Dedifferentiated amniotic fluid mesenchymal stem cell (primary cell): ENCODE results near the gene NUP205.

ENCODE experiments used
- DNase-seq: peaks from one replicate; pipeline ENCODE4 v3.0.0-alpha.2; 2016; ENCODE audit errors: extremely low spot score

NUP205 gene, protein sequence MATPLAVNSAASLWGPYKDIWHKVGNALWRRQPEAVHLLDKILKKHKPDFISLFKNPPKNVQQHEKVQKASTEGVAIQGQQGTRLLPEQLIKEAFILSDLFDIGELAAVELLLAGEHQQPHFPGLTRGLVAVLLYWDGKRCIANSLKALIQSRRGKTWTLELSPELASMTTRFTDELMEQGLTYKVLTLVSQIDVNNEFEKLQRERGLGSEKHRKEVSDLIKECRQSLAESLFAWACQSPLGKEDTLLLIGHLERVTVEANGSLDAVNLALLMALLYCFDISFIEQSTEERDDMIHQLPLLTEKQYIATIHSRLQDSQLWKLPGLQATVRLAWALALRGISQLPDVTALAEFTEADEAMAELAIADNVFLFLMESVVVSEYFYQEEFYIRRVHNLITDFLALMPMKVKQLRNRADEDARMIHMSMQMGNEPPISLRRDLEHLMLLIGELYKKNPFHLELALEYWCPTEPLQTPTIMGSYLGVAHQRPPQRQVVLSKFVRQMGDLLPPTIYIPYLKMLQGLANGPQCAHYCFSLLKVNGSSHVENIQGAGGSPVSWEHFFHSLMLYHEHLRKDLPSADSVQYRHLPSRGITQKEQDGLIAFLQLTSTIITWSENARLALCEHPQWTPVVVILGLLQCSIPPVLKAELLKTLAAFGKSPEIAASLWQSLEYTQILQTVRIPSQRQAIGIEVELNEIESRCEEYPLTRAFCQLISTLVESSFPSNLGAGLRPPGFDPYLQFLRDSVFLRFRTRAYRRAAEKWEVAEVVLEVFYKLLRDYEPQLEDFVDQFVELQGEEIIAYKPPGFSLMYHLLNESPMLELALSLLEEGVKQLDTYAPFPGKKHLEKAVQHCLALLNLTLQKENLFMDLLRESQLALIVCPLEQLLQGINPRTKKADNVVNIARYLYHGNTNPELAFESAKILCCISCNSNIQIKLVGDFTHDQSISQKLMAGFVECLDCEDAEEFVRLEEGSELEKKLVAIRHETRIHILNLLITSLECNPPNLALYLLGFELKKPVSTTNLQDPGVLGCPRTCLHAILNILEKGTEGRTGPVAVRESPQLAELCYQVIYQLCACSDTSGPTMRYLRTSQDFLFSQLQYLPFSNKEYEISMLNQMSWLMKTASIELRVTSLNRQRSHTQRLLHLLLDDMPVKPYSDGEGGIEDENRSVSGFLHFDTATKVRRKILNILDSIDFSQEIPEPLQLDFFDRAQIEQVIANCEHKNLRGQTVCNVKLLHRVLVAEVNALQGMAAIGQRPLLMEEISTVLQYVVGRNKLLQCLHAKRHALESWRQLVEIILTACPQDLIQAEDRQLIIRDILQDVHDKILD (N-terminal part only)

DNA sequence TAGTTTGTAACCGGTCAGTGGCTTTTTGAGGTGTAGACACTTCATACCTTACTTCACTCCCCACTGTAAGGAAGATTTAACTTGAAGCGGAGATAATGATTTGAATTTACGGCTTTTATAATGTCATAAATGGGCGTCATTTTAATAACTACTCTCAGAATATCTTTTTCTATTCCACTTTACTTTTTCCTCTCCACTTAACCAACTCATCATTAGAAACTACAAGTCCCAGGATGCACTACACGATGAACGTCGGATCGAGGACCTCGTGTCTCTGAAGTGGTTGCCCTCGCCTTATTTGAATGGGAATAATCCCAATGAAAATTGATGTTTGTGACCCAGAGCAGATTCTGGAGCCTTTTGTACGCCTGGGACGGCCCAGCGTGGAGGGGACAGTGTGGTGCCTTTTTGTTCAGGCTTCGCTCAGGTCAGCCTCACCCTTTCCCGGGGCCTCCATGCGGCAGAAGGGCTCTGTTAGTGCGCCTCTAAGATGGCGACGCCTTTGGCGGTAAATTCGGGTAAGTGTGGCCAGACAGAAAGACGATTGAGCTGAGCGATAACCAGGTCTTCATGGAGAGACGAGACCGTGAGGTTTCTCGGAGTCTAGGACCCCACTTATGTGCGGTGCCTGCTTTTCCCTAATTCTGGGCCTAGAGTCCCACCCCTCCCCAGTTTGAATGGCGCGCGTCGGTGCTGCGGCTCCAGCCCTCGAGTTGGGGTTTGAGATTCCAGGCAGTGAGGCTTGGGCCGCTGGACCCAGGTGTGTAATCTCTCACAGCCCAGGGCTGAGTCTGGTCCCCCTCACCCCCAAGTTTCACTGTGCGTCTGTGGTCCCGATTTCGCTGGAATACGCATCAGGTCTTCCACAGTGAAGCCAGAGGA lies at the start of gene NUP205:
TSS of gene NUP205 (plus strand) at position 463 of the 882 bp plus-strand sequence. CDS start at position 491, 28 bp downstream.
- peak; percentile 72 for DNase-seq

DNA sequence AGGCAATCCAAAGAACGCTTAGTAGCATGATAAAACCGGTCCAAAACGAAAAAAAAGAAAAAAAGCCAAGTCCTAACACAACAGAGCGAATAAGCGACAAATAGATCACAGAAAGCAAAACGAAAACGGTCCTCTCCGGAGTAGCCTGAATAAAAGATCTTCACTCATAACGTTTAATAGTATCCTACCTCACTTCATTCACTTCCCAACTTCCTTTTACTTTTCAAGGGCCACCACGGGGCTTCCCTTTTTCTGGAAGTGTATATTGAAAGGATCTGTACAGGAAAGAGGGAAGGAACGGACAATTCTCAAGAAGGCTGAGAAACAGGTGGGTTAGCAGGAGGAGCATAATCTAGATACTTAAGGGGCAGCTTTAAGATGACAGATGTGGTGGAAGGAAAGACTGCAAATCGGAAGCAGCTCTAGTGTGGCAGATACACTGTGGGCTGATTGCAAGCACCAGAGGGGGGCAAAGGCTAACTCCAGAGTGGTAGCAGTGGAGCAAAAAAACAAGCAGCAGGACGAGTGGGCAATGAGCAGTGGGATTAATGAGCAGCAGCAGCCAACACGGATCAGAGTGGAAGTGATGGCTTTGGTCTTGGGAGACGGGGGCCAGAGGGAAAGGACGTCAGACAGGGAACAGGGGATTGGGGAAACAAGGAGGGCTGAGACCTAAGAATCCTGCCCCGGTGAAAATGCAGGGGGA lies 48.7 kb upstream of the NUP205 start:
- DNase-seq: no peak

- no peak for DNase-seq
These were observed 48.2 kb upstream of the NUP205 start for GRCh38 chr7:135509589-135509838.

DNA sequence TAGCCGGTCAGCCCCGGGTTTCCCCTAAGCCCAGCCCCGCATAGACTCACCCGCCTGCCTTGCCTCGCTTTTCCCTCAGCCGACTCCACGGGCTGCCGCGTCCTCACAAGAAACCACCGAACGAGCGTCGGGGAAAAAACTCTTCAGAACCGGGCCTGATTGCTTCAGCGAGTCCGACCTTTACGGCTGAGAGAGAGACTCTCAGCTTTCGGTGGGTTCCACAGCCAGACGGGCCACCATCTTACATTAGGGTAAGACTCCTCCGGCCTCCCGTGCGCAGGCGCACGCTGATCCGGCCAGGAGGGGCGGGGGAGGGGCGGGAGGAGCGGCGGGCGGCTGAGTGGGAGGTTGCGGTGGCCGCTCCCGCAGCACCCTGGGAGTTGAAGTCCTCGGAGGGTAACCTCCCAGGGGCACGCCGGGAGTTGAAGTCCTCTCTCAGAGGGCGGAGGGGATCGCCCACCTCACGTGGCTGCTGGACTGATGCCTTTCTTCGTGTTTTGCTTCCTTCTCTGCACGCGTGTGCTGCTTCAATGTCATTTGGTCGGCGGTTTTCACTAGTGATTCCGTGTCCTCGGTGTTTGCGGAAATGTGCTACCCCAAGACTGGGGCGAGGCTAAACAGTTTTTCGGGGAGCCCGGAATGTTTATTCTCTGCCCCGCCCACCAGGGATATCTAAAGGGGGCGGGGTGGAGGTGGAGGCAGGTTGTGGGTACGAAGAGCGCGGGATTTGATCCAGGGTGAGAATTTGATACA lies 47.7 kb upstream of the NUP205 start, which contains the start of gene CNOT4:
TSS of gene CNOT4 (minus strand) at position 264 of the 753 bp plus-strand sequence. CDS start 71,771 bp downstream, outside the sequence.
- peak; percentile 94 for DNase-seq

DNA sequence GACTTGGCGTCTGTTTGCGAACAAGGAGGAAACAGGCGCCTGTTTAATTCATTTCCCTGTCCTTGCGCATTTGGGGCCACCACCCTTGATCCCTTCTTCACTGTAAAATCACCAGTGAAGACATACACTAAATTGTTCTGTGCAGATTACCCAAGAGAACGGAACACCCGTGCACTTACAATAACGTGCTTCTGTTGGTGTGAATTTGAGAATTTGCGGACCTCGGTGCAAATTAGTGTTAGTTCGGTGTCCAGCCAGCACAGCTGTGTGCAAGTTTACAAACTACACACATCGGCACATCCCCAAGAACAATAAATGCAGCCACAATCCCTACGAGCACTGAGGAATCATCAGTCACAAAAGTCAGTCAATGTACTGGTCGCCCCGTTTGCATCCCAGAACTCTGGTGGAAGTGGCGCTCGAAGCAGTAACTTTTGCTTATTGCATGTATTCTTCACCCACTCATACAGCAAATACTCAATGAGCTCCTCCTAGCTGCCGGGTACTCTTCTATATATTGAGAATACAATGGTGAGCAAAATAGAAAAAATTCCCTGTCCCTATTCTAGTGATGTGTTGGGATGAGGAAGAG lies 47.0 kb upstream of the NUP205 start:
- DNase-seq: peak; percentile 42

DNA sequence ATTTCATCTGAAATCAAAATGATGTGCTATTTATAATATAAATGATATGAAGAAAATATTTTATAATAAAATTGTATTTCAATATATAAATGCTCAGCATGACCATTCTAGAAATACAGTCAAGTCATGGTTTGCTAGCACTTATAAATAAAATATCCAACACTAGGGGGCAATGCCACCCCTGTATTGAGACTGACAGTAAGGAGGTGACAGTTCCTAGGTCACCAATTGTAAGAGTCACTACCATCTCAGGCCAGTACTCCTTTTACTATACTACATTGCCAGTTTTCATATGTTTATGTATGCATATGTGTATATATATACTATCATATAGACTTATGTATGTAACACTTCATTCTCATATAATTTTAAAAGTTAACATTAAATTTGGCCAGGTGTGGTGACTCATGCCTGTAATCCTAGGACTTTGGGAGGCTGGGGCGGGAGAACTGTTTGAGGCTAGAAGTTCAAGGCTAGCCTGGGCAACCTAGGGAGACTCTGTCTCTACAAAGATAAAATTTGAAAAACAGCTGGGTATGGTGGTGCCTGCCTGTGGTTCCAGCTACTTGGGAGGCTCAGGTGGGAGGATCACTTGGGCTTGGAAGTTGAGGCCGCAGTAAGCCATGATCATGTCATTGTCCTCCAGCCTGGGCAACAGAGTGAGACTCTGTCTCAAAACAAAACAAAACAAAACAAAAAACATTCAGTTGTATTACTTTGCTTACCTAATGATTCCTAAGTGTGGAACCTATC lies 45.4 kb upstream of the NUP205 start:
- DNase-seq: no peak

- DNase-seq: no peak
These were observed 42.9 kb upstream of the NUP205 start for GRCh38 chr7:135514856-135515255.

DNA sequence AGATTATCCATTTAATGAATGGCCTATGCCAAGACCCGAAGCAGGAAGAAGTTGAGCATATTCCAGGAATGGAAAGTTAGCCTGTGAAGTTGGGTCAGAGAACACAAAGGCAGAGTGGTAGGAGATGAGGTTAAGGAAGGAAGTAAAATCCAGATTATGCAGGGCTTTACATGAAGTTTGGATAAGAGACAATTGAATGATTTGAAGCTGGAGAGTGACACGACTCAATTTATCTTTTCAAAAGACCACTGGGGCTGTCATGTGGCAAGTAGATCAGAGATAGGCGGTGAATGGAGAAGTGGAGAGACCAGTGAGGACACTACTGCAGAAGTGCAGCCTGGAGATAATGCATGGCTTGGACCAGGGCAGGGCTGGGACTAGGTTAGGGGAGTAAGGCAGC lies 40.7 kb upstream of the NUP205 start:
- no peak for DNase-seq

DNA sequence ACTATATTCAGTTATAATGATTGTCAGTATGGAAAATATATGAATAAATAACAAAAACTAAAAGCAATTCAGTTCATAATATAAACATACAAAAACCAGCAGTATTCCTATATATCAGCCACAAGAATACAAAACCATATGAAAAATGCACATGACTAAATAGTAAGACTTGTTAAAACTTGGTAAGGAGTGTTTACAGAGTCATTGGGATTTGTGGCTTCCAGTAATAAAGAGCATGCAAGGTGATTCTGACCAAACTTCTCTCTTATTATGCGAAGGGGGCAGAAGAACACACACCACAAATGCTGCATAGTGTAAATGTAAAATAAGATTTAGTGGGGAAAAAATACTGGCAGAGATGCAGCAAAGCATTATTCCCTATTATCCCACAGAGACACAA lies 39.0 kb upstream of the NUP205 start:
- no peak for DNase-seq

DNA sequence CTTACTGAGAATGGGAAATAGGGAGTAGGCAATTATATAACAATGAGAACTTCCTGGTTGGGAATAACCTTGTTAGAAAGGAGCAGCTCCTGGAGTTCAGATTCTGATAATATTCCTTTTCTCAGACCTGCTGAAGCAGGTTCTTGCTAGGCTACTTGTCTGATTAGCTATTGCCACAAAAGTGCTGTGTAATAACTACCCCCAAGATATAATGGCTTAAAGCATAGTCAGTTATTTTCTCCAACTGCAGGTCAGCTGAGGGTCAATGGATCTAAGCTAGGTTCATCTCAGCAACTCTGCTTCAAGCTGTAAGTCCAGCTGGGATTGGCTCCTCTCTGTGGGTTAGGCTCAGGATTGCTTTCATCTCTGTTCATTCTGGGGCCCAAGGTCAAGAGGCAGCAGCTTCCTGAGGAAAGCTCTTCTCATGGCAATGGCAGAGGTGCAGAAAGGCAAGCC lies 38.5 kb upstream of the NUP205 start:
- DNase-seq: no peak

- DNase-seq: no peak
These were observed 37.8 kb upstream of the NUP205 start for GRCh38 chr7:135519871-135520270.

- DNase-seq: no peak
These were observed 35.2 kb upstream of the NUP205 start for GRCh38 chr7:135522509-135522908.

DNA sequence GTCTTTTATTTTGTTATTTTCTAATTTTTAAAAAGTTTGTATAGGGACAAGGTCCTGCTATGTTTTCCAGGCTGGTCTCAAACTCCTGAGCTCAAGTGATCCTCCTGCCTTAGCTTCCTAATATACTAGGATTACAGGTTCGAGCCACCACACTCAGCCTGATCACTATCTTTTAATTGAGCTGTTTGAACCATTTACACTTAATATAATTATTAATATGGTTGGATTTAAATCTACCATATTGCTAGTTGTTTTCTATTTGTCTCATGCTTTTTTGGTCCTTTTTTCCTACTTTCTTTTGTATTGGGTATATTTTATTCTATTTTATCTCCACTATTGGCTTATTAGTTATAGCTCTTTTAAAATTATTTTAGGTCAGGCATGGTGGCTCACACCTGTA lies 34.6 kb upstream of the NUP205 start:
- no peak for DNase-seq

- no peak for DNase-seq
These were observed 32.3 kb upstream of the NUP205 start for GRCh38 chr7:135525426-135525825.

GRCh38 chr7:135527025-135527424 lies 30.7 kb upstream of the NUP205 start:
- DNase-seq: no peak

GRCh38 chr7:135536150-135536549 lies 21.6 kb upstream of the NUP205 start:
- DNase-seq: no peak

GRCh38 chr7:135537453-135537852 lies 20.3 kb upstream of the NUP205 start:
- no peak for DNase-seq

GRCh38 chr7:135537905-135538304 lies 19.8 kb upstream of the NUP205 start:
- DNase-seq: no peak
